K562 (cell line): ENCODE data around the gene MT1A. TPM values are rescaled to one million over a fixed set of nuclear protein-coding genes. Genes with fewer than 3 reads are reported as not detected.

ENCODE experiments used
- ATAC-seq: fragments of 200-7000 bp; cut with Tn5 transposase; 3 replicates; pipeline ENCODE4 v1.9.1; 2020; ENCODE audit warnings: moderate library complexity
- BruUV-seq: library from RNA; stranded (reverse); fragments of 400-500 nt; replicated peaks from 2 replicates; lab custom pipeline; 2021; lab: Mats Ljungman, UMichigan
- CTCF ChIA-PET: fragments of 300-600 bp; formaldehyde crosslinking; extraction: SDS; loops from one replicate; lab custom pipeline; 2021; ENCODE audit warnings: low intra/inter-chr PET ratio; lab: Yijun Ruan, JAX
- POLR2A ChIA-PET: fragments of 300-600, 350-650 bp; sonication (Branson Sonifier 250); formaldehyde crosslinking; extraction: SDS; loops from one replicate; lab custom pipeline; 2021; ENCODE audit warnings: antibody characterized with exemption, inconsistent platforms; lab: Yijun Ruan, JAX
- DNase-seq, 4 experiments: peaks; one replicate each; pipeline versions ENCODE4 v3.0.0 to v3.0.0-alpha.2; 2011 to 2018; ENCODE audit warnings: low spot score in 3 of 4, mixed read lengths in 3 of 4; ENCODE audit errors: extremely low read depth in 1 of 4
- FAIRE-seq: peaks from 2 replicates; lab custom pipeline; 2011; peaks lifted over from hg19 to GRCh38; lab: Jason Lieb, UNC
- H2AFZ ChIP-seq: 2 replicates; pipeline ENCODE4 v1.6.0; 2011; ENCODE audit warnings: low read depth, low read length, control low read depth, inconsistent platforms
- H3K27ac ChIP-seq: fragments of 200-600 bp; 3 replicates; pipeline ENCODE4 v1.8.0; 2011; ENCODE audit warnings: low read depth, mild to moderate bottlenecking, control low read depth, inconsistent platforms, low read length, moderate library complexity, mixed read lengths; ENCODE audit errors: extremely low read depth
- H3K27me3 ChIP-seq, 2 experiments: fragments of 300-600 bp in 1 of 2; 2 replicates in 1 of 2; 3 replicates in 1 of 2; pipeline versions ENCODE4 v1.6.0 to v1.8.0; 2011; ENCODE audit warnings: inconsistent platforms in 2 of 2, low read length in 2 of 2, mild to moderate bottlenecking in 1 of 2, mixed read lengths in 1 of 2, moderate library complexity in 1 of 2; ENCODE audit not compliant: control insufficient read depth in 2 of 2, insufficient read depth in 2 of 2
- H3K36me3 ChIP-seq: fragments of 300-600 bp; 3 replicates; pipeline ENCODE4 v1.8.0; 2011; ENCODE audit warnings: mild to moderate bottlenecking, low read length, inconsistent platforms; ENCODE audit not compliant: control insufficient read depth, insufficient read depth
- H3K4me1 ChIP-seq, 2 experiments: fragments of 200-600 bp in 1 of 2; replicated peaks in 1 of 2; 2 replicates in 1 of 2; 3 replicates in 1 of 2; pipeline versions ENCODE4 v1.5.1 to v1.8.0; 2011; ENCODE audit warnings: inconsistent platforms in 2 of 2, low read length in 2 of 2, mild to moderate bottlenecking in 1 of 2, mixed read lengths in 1 of 2, moderate library complexity in 1 of 2; ENCODE audit not compliant: control insufficient read depth in 2 of 2, insufficient read depth in 2 of 2
- H3K4me2 ChIP-seq: 2 replicates; pipeline ENCODE4 v1.6.1; 2011; ENCODE audit warnings: low read length, control low read depth, inconsistent platforms, mixed read lengths; ENCODE audit not compliant: insufficient read depth
- H3K4me3 ChIP-seq: fragments of 200-600 bp; sonication (generic), shearing (Covaris generic); 2 replicates; pipeline ENCODE4 v1.5.1; 2016; ENCODE audit warnings: control low read depth, inconsistent platforms
- H3K79me2 ChIP-seq: fragments of 200-600 bp; 3 replicates; pipeline ENCODE4 v1.8.0; 2011; ENCODE audit warnings: low read length, inconsistent platforms; ENCODE audit not compliant: control insufficient read depth, insufficient read depth
- H3K9ac ChIP-seq, 2 experiments: 2 replicates each; pipeline versions ENCODE4 v1.6.0 to v1.6.1; 2011; ENCODE audit warnings: low read depth in 2 of 2, low read length in 2 of 2, control low read depth in 1 of 2, inconsistent platforms in 1 of 2, mild to moderate bottlenecking in 1 of 2, mixed read lengths in 1 of 2; ENCODE audit not compliant: insufficient read depth in 1 of 2
- H3K9me1 ChIP-seq: one replicate; pipeline ENCODE4 v1.6.0; 2011; ENCODE audit warnings: inconsistent platforms, mild to moderate bottlenecking, low read length, moderate library complexity; ENCODE audit not compliant: control insufficient read depth, insufficient read depth
- H3K9me3 ChIP-seq: replicated peaks from 2 replicates; pipeline ENCODE4 v1.5.1; 2011; ENCODE audit warnings: low read depth, low read length, inconsistent platforms; ENCODE audit not compliant: control insufficient read depth, insufficient read depth
- H4K20me1 ChIP-seq: replicated peaks from 2 replicates; pipeline ENCODE4 v1.6.1; 2011; ENCODE audit warnings: low read length, inconsistent platforms, mixed read lengths; ENCODE audit not compliant: control insufficient read depth, insufficient read depth
- ATF2 ChIP-seq: sonication (generic); formaldehyde crosslinking; IDR thresholded peaks from 2 replicates; pipeline ENCODE4 v1.8.1; 2022; ENCODE audit warnings: missing genetic modification reagents
- BRCA1 ChIP-seq, 2 experiments: fragments of 450-650 bp in 1 of 2; sonication (generic) in 1 of 2; formaldehyde crosslinking in 1 of 2; IDR thresholded peaks; 2 replicates each; pipeline versions ENCODE4 v1.5.0 to v1.6.1; 2017 to 2020; ENCODE audit warnings: mild to moderate bottlenecking in 1 of 2, missing genetic modification reagents in 1 of 2
- CBFB ChIP-seq: sonication (generic); formaldehyde crosslinking; IDR thresholded peaks from 2 replicates; pipeline ENCODE4 v1.4.0; 2020; ENCODE audit warnings: mild to moderate bottlenecking, missing genetic modification reagents
- DPF2 ChIP-seq: fragments of 450-650 bp; IDR thresholded peaks from 2 replicates; pipeline ENCODE4 v1.6.1; 2016
- HMBOX1 ChIP-seq: sonication (generic); IDR thresholded peaks from 2 replicates; pipeline ENCODE4 v1.6.1; 2016
- PTTG1 ChIP-seq: fragments of 450-650 bp; IDR thresholded peaks from 2 replicates; pipeline ENCODE4 v1.6.1; 2016; ENCODE audit warnings: low read depth, mild to moderate bottlenecking, missing genetic modification characterization, missing compliant biosample characterization
- REST ChIP-seq, 2 experiments: fragments of 450-650 bp; formaldehyde crosslinking in 1 of 2; IDR thresholded peaks; 2 replicates each; pipeline versions ENCODE4 v1.4.0 to v1.6.1; 2014 to 2020; ENCODE audit warnings: mild to moderate bottlenecking in 2 of 2, borderline replicate concordance in 1 of 2, low read depth in 1 of 2
- ZBTB17 ChIP-seq: fragments of 450-650 bp; formaldehyde crosslinking; IDR thresholded peaks from 2 replicates; pipeline ENCODE4 v1.4.0; 2020; ENCODE audit warnings: mild to moderate bottlenecking
- ZNF764 ChIP-seq: fragments of 250-450 bp; sonication (Bioruptor Pico); IDR thresholded peaks from 2 replicates; pipeline ENCODE4 v1.4.0; 2020; ENCODE audit warnings: low read depth, mild to moderate bottlenecking, moderate library complexity
- WGBS: fragments of 100-300 bp; shearing (Covaris generic); methylation state at CpG from one replicate; pipeline ENCODE4 v1.1.6; 2016; ENCODE audit warnings: low coverage, mixed read lengths; ENCODE audit not compliant: insufficient coverage; ENCODE audit errors: missing lambda C conversion rate; 5-methylcytosine and 5-hydroxymethylcytosine counted together
- in situ Hi-C: fragments of 300-500 bp; cut with MboI; formaldehyde crosslinking; loops from 4 replicates; pipeline ENCODE4 v1.15.0; 2018; ENCODE audit warnings: inconsistent platforms, mixed read lengths
- intact Hi-C: fragments of 100-400 bp; cut with micrococcal nuclease; formaldehyde crosslinking; loops from 2 replicates; pipeline ENCODE4 v1.14.2; 2022
- polyA plus RNA-seq, 8 experiments: library from polyadenylated mRNA; depleted of rRNA in 4 of 8; stranded (reverse) in 5 of 8; unstranded in 3 of 8; fragments of >200 nt; fragmentation: Nextera tagmentation in 2 of 8; fragmentation: Illumina TruSeq in 1 of 8; extraction: Ambion mirVana in 2 of 8; extraction: Trizol in 1 of 8; gene quantifications; 2 replicates each; pipeline versions ENCODE4 v1.2.1 to v1.2.3, GENCODE V29; 2011 to 2014; ENCODE audit warnings: inconsistent platforms in 1 of 8, missing spikeins in 1 of 8
- total RNA-seq, 7 experiments: library from RNA; depleted of rRNA in 6 of 7; stranded (reverse); fragments of >200 nt in 6 of 7; fragmentation: Illumina TruSeq in 2 of 7; extraction: Trizol in 2 of 7; gene quantifications; 2 replicates each; pipeline versions ENCODE4 v1.2.1 to v1.2.3, GENCODE V29; 2011 to 2021; ENCODE audit warnings: low replicate concordance in 1 of 7

Gene MT1A
- total and polyA plus RNA-seq, 9 of the 15 experiments (the other 6 are each of a cell fraction or from before 2014, with no cell fraction given) = 0.23 TPM; not detected in 8

- TF ChIP-seq HMBOX1 = no peak
Measured at GRCh38 chr16:56632156-56632847, 6.2 kb upstream of the MT1A start, which contains the start of gene MT1M (continued).

- no peak overlapping the region for H3K27ac ChIP-seq
- 2% methylated on average over 5 of the region's 6 CpGs for WGBS
- no peak for FAIRE-seq
- no TSS peak for BruUV-seq
- H3K4me3 ChIP-seq = no peak overlapping the region
- in situ Hi-C loops (no loop called here), intact Hi-C loops (no loop called here)
- 0 out of 2 replicates have a peak, but pooled peaks cover 6% of the 10 kb centered on the region for H4K20me1 ChIP-seq
- H3K79me2 ChIP-seq = no peaks in the 10 kb centered on the region
- POLR2A ChIA-PET = no interaction called here
- peaks cover 0 to 15% of the 10 kb centered on the region in 2 experiments; a peak in 2 of 5 replicates for H3K4me1 ChIP-seq
- H3K9ac ChIP-seq = no peak overlapping the region
- CTCF ChIA-PET = no interaction called here
- no peak for DNase-seq
- no peak overlapping the region for H3K4me2 ChIP-seq
- no peak overlapping the region for H2AFZ ChIP-seq
- H3K36me3 ChIP-seq = no peaks in the 10 kb centered on the region
- ATAC-seq = no peak
- H3K9me3 ChIP-seq = no peaks in the 10 kb centered on the region
- no peaks in the 10 kb centered on the region for H3K9me1 ChIP-seq
- H3K27me3 ChIP-seq = peaks cover 44 to 75% of the 10 kb centered on the region in 2 experiments
- TF ChIP-seq CBFB (CRISPR knock-in tag) (no peak), REST (IDR thresholded peaks at IDR 0.05; ENCODE audit: borderline replicate concordance) (no peak), REST (CRISPR knock-in tag; IDR thresholded peaks at IDR 0.05; ENCODE audit: low read depth) (no peak), BRCA1 (IDR thresholded peaks at IDR 0.05) (no peak), BRCA1 (CRISPR knock-in tag; IDR thresholded peaks at IDR 0.05) (no peak), ZBTB17 (no peak), PTTG1 (tag) (no peak), ATF2 (CRISPR knock-in tag) (no peak), ZNF764 (CRISPR knock-in tag) (no peak), DPF2 (no peak)
Measured at GRCh38 chr16:56632848-56633365, 5.6 kb upstream of the MT1A start.
